ENCODE measurements around the gene RASA3. TPM values are rescaled to one million over a fixed set of nuclear protein-coding genes. Genes with fewer than 3 reads are reported as not detected.

RASA3 gene
- total RNA-seq, 2 donors from 2014 or later, result 8.6 to 12.5 TPM

DNA sequence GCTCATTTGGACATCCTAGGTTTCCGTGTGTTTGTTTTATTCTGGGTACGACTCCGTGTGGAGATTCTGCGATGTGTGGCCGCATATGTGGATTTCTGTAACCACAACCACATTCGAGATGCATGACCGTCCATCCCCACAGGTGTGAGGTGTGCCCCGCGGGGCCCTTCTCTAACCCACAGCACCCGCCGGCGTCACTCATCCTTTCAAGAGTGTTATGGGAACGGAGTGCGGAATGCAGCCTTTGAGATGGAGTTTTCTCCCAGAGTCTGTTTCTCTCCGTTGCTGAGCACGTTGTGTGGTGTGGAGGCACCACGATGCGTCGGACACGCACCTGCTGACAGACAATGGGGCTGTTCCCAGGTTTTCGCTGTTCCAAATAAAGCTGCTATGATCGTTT, 198.5 kb downstream of the RASA3 start:
- WGBS, result 97% methylated on average over 22 of the region's 22 CpGs

GRCh38 chr13:113931841-113932459, 200.5 kb downstream of the RASA3 start:
- no peaks in the 10 kb centered on the region for H3K27me3 ChIP-seq (replicated peaks; ENCODE audit: insufficient read depth)
- no peaks in the 10 kb centered on the region for H3K36me3 ChIP-seq
- 87% methylated on average over 16 of the region's 16 CpGs for WGBS
- no peak for TF ChIP-seq POLR2A (IDR thresholded peaks at IDR 0.05)
- TF ChIP-seq, protein P1, sequence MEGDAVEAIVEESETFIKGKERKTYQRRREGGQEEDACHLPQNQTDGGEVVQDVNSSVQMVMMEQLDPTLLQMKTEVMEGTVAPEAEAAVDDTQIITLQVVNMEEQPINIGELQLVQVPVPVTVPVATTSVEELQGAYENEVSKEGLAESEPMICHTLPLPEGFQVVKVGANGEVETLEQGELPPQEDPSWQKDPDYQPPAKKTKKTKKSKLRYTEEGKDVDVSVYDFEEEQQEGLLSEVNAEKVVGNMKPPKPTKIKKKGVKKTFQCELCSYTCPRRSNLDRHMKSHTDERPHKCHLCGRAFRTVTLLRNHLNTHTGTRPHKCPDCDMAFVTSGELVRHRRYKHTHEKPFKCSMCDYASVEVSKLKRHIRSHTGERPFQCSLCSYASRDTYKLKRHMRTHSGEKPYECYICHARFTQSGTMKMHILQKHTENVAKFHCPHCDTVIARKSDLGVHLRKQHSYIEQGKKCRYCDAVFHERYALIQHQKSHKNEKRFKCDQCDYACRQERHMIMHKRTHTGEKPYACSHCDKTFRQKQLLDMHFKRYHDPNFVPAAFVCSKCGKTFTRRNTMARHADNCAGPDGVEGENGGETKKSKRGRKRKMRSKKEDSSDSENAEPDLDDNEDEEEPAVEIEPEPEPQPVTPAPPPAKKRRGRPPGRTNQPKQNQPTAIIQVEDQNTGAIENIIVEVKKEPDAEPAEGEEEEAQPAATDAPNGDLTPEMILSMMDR (IDR thresholded peaks at IDR 0.05), result no peak
- no peak for TF ChIP-seq POLR2AphosphoS5 (IDR thresholded peaks at IDR 0.05)
- H3K4me3 ChIP-seq, result no peak overlapping the region
- no peaks in the 10 kb centered on the region for H3K9me3 ChIP-seq
- intact Hi-C loops (cut with DNase I), result no loop called here
- H3K4me1 ChIP-seq (replicated peaks), result no peaks in the 10 kb centered on the region
- no peak overlapping the region for H3K27ac ChIP-seq
- no peak for DNase-seq (ENCODE audit: low spot score)

More for the DNA sequence above, 198.5 kb downstream of the RASA3 start:
- TF ChIP-seq, protein P1 (IDR thresholded peaks at IDR 0.05), result no peak
- TF ChIP-seq POLR2A (IDR thresholded peaks at IDR 0.05), result no peak
- no peak for TF ChIP-seq POLR2AphosphoS5 (IDR thresholded peaks at IDR 0.05)
- intact Hi-C loops (cut with DNase I), result no loop called here
- Histone ChIP-seq H3K27me3 (replicated peaks; ENCODE audit: insufficient read depth) (no peaks in the 10 kb centered on the region), H3K9me3 (no peaks in the 10 kb centered on the region), H3K36me3 (no peaks in the 10 kb centered on the region), H3K4me3 (no peak overlapping the region), H3K4me1 (replicated peaks) (no peaks in the 10 kb centered on the region), H3K27ac (no peak overlapping the region)
- DNase-seq (ENCODE audit: low spot score), result no peak

GRCh38 chr13:113930671-113931637, 201.5 kb downstream of the RASA3 start:
- no peak overlapping the region for H3K4me3 ChIP-seq
- no peak for DNase-seq (ENCODE audit: low spot score)
- TF ChIP-seq, protein P1 (IDR thresholded peaks at IDR 0.05), result no peak
- TF ChIP-seq POLR2AphosphoS5 (IDR thresholded peaks at IDR 0.05) (no peak), POLR2A (IDR thresholded peaks at IDR 0.05) (no peak)
- no peaks in the 10 kb centered on the region for H3K36me3 ChIP-seq
- no peak overlapping the region for H3K27ac ChIP-seq
- H3K4me1 ChIP-seq (replicated peaks), result no peaks in the 10 kb centered on the region
- 91% methylated on average over 33 of the region's 36 CpGs for WGBS
- H3K27me3 ChIP-seq (replicated peaks; ENCODE audit: insufficient read depth), result no peaks in the 10 kb centered on the region
- no peaks in the 10 kb centered on the region for H3K9me3 ChIP-seq
- intact Hi-C loops (cut with DNase I), result no loop called here

- H3K27ac ChIP-seq, result no peak overlapping the region
- TF ChIP-seq POLR2A (IDR thresholded peaks at IDR 0.05) (no peak), POLR2AphosphoS5 (IDR thresholded peaks at IDR 0.05) (no peak)
- TF ChIP-seq, protein P1 (IDR thresholded peaks at IDR 0.05), result no peak
- no peaks in the 10 kb centered on the region for H3K4me1 ChIP-seq (replicated peaks)
- no peaks in the 10 kb centered on the region for H3K9me3 ChIP-seq
- intact Hi-C loops (cut with DNase I), result no loop called here
- H3K27me3 ChIP-seq (replicated peaks; ENCODE audit: insufficient read depth), result no peaks in the 10 kb centered on the region
- H3K4me3 ChIP-seq, result no peak overlapping the region
- no peaks in the 10 kb centered on the region for H3K36me3 ChIP-seq
- DNase-seq (ENCODE audit: low spot score), result no peak
- 76% methylated on average over 32 of the region's 38 CpGs for WGBS
Measured at GRCh38 chr13:113929628-113930615, 202.5 kb downstream of the RASA3 start.
